SH-SY5Y (cell line): Measurements from ENCODE around the gene RGS3.

Experiments used
- GATA2 ChIP-seq: IDR thresholded peaks from 2 replicates; pipeline ENCODE4 v1.6.1; 2011; ENCODE audit warnings: mild to moderate bottlenecking, low read depth, low read length
- GATA3 ChIP-seq: IDR thresholded peaks from 2 replicates; pipeline ENCODE4 v1.6.1; 2011; ENCODE audit warnings: low read depth, mild to moderate bottlenecking, low read length, moderate library complexity

DNA sequence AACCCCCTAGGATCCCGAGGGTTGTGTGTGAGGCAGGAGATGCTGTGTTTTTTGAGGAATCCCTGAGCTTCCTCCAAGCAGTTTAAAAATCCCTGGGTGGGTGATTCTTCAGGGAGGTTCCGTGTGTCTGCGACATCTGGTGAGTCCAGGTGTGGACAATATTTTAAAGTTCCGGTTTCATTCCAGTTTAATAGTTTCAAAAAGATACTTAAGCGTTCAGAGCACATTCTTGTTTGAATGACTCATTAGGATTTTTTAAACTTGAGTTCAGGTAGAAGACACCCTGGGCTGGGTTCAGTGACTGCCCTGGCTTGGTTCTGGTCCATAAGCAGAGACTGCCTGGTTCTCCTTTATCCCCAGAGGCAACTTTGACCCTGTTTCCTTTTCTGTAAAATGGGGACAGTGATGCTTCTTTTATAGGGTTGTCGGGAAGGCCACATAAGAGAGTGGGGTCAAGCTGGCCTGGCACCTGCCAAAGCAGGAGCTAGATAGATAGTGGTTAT is 119.2 kb downstream of the RGS3 start:
- TF ChIP-seq GATA3 (no peak), GATA2 (no peak)
